HEK293 (cell line): ENCODE measurements around the gene ST6GAL1.

Source experiments
- ZBTB21 ChIP-seq: fragments of 450-650 bp; formaldehyde crosslinking; IDR thresholded peaks from 2 replicates; pipeline ENCODE4 v1.5.1; 2017; ENCODE audit warnings: missing biosample characterization, missing genetic modification characterization
- ZNF138 ChIP-seq: fragments of 450-650 bp; formaldehyde crosslinking; IDR thresholded peaks from 2 replicates; pipeline ENCODE4 v1.5.1; 2016; ENCODE audit warnings: missing biosample characterization, missing genetic modification characterization, borderline replicate concordance
- ZNF175 ChIP-seq: fragments of 450-650 bp; formaldehyde crosslinking; IDR thresholded peaks from 2 replicates; pipeline ENCODE4 v1.5.1; 2016; ENCODE audit warnings: missing biosample characterization, missing genetic modification characterization
- TF ChIP-seq, protein P1 (sequence below): fragments of 450-650 bp; formaldehyde crosslinking; IDR thresholded peaks from 2 replicates; pipeline ENCODE4 v1.5.1; 2016; ENCODE audit warnings: missing biosample characterization, missing genetic modification characterization

DNA sequence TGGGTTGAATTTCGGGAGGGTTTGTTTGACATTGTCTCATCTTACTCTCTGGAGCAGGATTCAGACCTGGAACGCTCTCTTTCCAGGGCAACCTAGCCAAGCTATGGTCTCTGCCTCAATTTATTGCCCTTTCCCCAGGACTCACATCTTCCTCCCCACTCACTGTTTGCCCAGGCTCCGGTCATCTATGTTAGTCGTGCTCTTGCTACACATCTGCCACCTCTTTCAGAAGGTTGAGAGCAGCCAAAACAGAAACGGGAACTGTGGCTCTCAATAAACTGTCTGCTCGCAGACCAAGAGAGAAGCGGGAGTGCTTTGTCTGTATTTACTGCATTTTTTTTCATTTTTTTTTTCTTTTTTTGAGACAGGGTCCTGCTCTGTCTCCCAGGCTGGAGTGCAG, 81.6 kb downstream of the ST6GAL1 start:
- TF ChIP-seq ZNF138 (tag by site-specific recombination) (no peak), ZNF175 (tag by site-specific recombination) (no peak), ZBTB21 (tag by site-specific recombination) (no peak)
- TF ChIP-seq, protein P1, sequence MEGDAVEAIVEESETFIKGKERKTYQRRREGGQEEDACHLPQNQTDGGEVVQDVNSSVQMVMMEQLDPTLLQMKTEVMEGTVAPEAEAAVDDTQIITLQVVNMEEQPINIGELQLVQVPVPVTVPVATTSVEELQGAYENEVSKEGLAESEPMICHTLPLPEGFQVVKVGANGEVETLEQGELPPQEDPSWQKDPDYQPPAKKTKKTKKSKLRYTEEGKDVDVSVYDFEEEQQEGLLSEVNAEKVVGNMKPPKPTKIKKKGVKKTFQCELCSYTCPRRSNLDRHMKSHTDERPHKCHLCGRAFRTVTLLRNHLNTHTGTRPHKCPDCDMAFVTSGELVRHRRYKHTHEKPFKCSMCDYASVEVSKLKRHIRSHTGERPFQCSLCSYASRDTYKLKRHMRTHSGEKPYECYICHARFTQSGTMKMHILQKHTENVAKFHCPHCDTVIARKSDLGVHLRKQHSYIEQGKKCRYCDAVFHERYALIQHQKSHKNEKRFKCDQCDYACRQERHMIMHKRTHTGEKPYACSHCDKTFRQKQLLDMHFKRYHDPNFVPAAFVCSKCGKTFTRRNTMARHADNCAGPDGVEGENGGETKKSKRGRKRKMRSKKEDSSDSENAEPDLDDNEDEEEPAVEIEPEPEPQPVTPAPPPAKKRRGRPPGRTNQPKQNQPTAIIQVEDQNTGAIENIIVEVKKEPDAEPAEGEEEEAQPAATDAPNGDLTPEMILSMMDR (tag by site-specific recombination), result no peak
